CD4-positive, alpha-beta T cell treated with Interleukin-15 for 4 hours (primary cell): ENCODE data around the gene GATAD2A.
A peak's percentile ranks its signal among the peaks of the same experiment; 100 is the strongest.

Source experiments
- DNase-seq: peaks from one replicate; pipeline ENCODE4 v3.0.0-alpha.2; 2020; ENCODE audit warnings: low spot score

GATAD2A gene

DNA sequence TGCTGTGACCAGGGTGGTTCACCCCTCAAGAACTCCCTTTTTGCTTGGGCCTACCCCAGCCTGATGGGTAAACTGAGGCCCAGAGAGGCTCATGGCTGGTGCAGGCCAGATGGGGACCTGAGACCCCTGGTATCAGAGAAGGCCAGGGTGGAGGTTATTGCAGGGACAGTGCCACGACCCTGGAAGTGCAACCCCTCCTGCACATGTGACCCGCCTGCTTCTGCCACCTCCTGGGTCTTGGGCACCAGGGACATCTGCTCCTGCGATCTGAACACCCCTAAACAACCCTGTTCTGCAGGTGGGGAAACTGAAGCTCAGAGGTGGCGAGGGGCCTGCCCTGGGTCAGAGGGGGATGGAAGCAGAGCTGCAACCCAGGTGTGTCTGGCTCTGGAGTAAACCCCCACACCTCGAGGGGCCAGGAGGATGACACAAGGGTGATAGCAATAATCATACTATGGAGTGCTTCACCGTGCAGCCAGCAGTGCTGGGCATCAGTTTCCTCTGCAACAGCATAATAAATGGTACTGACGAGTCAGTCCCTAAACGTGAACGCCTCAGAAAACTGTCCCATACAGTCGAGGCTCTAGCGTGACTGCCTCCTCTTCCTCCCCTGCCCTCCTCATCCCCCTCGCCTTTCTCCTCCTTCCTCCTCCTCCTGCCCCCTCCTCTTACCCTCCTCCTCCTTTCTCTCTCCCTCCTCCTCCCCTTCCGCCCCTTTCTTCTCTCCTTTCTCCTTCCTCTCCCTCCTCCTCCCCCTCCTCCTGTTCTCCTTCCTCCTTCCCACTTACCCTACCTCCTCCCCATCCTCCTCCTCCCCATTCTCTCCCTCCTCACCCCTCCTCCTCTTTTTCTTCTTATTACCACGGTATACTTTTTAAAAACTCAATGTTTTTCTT is 127.6 kb downstream of the GATAD2A start:
- no peak for DNase-seq

GRCh38 chr19:19533841-19534240 is 128.4 kb downstream of the GATAD2A start:
- no peak for DNase-seq

DNA sequence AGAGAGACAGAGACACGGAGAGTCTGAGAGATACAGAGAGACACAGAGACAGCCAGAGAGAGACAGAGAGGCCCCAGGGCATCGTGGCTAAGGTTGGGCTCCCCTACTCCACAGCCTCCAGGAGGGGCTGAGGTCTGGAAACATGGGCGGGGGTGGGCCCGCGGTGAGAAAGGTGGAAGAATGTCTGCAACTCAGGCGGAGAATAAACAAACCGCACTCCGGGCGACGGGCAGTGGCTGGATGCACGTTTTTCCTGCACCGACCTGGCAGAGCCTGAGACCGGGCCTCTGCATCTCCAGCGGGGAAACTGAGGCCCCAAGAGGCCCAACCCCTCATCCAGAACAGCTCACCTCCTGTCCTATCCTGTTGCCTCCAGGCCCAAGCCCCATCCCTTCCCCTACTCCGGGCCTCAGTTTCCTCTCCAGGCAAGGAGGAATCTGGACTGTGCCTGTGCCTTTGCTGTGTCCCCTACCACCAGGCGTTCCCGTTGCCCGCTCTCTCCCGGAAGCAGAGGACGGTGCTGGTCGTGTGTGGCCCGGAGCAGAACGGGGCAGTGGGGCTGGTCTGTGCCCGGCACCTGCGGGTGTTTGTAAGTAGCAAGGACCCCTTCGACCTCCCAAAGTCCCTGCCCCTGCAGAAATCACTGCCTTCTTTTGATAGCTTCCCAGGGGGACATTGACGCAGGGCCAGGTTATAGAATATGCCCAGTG is 129.2 kb downstream of the GATAD2A start:
- DNase-seq: no peak

DNA sequence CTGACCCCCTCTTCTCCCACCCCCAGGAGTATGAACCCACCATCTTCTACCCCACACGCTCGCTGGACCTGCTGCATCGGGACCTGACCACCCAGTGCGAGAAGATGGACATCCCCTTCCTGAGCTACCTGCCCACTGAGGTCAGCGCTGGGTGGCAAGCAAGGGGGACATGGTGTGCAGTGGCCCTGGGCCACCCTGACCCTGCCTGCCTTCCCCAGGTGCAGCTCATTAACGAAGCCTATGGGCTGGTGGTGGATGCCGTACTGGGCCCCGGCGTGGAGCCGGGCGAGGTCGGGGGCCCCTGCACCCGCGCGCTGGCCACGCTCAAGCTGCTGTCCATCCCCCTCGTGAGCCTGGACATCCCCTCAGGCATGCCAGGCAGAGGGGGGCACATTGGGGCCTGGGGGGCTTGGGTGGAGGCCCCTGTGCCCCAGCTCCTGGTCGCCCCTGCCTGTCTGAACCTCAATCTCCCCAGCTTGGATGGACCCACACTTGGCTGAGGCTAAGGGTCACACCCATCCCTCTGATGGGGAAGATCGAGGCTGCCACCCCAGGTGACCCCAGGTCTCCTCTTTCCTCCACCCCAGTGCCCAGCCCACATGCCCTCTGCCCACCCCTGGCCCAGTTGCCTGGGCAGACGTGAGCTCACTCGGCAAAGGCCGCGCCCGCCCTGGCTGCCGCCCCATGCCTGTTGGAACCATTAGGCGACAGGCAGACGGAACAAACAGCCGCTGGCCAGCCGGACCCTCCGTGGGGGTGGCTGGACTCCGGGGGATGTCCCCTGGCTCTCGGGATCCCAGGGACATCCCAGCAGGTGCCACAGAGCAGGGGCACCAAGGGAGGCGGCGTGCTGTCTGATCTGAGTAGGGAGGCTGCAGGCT is 130.1 kb downstream of the GATAD2A start:
- no peak for DNase-seq

GRCh38 chr19:19537075-19538048 is 131.9 kb downstream of the GATAD2A start:
- no peak for DNase-seq

DNA sequence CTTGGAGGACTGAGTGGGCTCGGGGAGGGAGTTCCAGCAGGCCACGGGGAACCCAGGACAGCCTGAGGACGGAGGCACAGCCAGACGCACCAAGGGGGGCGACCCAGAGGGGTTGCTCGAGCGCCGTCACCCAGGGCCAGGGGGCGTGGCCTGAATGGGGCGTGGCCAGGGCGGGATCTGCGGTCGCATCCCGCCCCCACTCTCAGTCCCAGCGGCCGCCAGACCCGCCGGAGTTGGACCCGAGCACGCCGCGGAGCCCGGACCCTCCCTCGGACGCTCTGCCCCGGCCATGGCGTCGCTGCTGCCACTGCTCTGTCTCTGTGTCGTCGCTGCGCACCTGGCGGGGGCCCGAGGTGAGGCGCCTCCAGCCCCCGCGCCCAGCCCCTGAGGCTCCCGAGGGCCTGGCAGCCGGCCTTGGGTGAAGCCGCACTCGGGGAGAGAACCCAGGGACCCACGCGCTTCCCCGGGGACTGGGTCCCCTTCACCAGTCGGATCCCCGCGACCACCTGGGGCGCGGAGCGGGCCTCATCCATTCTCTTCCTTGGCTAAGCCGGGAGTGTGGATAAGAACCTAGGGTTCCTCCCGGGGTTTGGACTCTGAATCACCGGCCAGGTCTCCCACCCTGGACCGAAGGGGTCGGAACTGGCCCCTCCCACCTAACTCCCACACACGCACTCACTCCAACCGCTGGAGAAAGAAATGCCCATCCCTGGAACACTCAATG is 132.7 kb downstream of the GATAD2A start, which contains the start of gene CILP2:
Gene CILP2, plus strand, starts transcription at position 205 of the 724 bp plus-strand sequence. Its CDS starts 85 bp downstream, at position 290.
- DNase-seq: no peak

DNA sequence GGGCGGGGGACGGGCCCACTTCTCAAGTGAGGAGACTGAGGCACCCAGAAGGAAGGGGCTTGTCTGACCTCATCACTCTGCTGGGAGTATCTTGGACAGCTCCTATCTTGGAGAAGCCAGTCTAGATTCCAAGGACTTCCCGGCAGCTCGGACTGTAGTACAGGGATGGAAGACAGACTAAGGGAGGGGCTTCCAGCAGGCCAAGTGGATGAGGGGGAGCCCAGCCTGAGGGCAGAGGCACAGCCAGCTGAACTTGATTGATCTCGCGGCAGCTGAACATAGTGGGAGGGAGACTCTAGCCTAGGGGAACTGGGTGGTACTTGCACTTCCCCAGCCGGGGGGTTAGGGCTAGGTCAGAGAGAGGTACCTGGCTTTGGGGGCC is 133.3 kb downstream of the GATAD2A start:
- no peak for DNase-seq

- no peak for DNase-seq
These were observed 134.2 kb downstream of the GATAD2A start for GRCh38 chr19:19539698-19540063.

GRCh38 chr19:19540064-19540714 is 134.7 kb downstream of the GATAD2A start:
- DNase-seq: peak; percentile 56

GRCh38 chr19:19540715-19541515 is 135.4 kb downstream of the GATAD2A start:
- peak; percentile 68 for DNase-seq

- no peak for DNase-seq
These were observed 136.1 kb downstream of the GATAD2A start for GRCh38 chr19:19541616-19542015.

DNA sequence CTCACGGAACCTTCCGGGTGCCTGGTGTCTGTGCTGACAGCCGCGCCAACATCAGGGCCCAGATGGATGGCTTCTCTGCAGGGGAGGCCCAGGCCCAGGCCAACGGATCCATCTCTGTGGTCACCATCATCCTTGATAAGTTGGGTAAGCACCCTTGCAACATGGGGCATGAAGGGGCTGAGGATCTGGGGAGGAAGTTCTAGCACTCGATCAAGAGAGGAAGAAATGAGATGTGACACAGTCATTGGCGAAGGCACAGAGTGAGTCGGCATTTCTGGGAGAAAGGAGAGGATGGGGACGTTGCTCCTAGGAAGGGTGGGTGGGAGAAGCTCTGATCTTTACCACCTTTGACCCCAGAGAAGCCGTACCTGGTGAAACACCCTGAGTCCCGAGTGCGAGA is 137.0 kb downstream of the GATAD2A start:
- no peak for DNase-seq

GRCh38 chr19:19543101-19543500 is 137.6 kb downstream of the GATAD2A start:
- no peak for DNase-seq

DNA sequence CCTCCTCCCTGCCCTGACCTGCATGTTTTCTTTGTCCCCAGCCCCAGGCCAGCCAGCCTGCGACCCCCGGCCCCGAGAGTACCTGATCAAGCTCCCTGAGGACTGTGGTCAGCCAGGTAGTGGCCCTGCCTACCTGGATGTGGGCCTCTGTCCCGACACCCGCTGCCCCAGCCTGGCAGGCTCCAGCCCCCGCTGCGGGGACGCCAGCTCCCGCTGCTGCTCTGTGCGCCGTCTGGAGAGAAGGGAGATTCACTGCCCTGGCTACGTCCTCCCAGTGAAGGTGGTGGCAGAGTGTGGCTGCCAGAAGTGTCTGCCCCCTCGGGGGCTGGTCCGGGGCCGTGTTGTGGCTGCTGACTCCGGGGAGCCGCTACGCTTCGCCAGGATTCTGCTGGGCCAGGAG is 138.2 kb downstream of the GATAD2A start:
- DNase-seq: no peak

- no peak for DNase-seq
These were observed 138.9 kb downstream of the GATAD2A start for GRCh38 chr19:19544257-19544953.

- no peak for DNase-seq
These were observed 139.6 kb downstream of the GATAD2A start for GRCh38 chr19:19544954-19545591.

- DNase-seq: no peak
These were observed 140.2 kb downstream of the GATAD2A start for GRCh38 chr19:19545707-19546106.

DNA sequence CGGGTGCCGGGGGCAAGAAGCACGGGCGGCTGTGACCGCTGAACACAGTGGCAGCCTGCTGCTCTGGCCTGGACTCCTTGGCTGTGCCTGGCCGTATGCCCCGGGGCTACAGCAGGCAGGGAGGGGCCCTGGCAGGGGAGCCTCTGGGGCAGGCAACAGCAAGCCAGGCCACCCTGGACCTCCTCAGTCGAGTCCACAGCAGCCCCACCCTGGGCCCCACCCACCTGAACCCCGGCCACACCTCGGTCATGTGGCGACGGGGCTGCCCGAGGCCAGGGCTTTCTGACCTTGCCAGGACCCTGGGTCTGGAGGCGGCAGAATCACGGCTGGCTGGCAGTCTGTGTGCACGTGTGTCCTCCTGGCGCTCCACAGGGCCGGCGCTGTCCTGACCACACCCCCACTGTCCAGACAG is 141.3 kb downstream of the GATAD2A start:
- DNase-seq: no peak
